Measurements from ENCODE around the gene CDC5L. TPM values are rescaled to one million over a fixed set of nuclear protein-coding genes. Genes with fewer than 3 reads are reported as not detected.
A peak's percentile ranks its signal among the peaks of the same experiment; 100 is the strongest.

Gene CDC5L
- total RNA-seq, 4 donors from 2014 or later: 17.8 to 24.7 (median 20.8) TPM

GRCh38 chr6:44487002-44487401 lies 99.5 kb downstream of the CDC5L start:
- Histone ChIP-seq H3K4me1 (peaks cover 12 to 22% of the 10 kb centered on the region in 2 donors), H3K27me3 (no peaks in the 10 kb centered on the region), H3K27ac (no peak overlapping the region), H3K9me3 (no peaks in the 10 kb centered on the region), H3K4me3 (replicated peaks in 1 of 3) (no peak overlapping the region), H3K36me3 (no peaks in the 10 kb centered on the region)
- intact Hi-C loops (cut with DNase I): no loop called here
- 79 to 100% methylated on average over 1 of the region's 1 CpG for WGBS, 2 donors
- TF ChIP-seq CTCF (IDR thresholded peaks at IDR 0.05) (no peak), POLR2A (IDR thresholded peaks at IDR 0.05) (no peak)
- DNase-seq: no peak

GRCh38 chr6:44487586-44487985 lies 100.1 kb downstream of the CDC5L start:
- 90 to 100% methylated on average over 2 of the region's 2 CpGs for WGBS, 2 donors
- intact Hi-C loops (cut with DNase I): no loop called here
- TF ChIP-seq CTCF (IDR thresholded peaks at IDR 0.05) (no peak), POLR2A (IDR thresholded peaks at IDR 0.05) (no peak)

GRCh38 chr6:44489910-44490604 lies 102.6 kb downstream of the CDC5L start:
- intact Hi-C loops (cut with DNase I): no loop called here
- no peaks in the 10 kb centered on the region for H3K36me3 ChIP-seq
- 47 to 58% methylated on average over 6 of the region's 6 CpGs for WGBS, 2 donors
- TF ChIP-seq POLR2A (IDR thresholded peaks at IDR 0.05) (peak in 1 of 2 donors; percentile 16), CTCF (IDR thresholded peaks at IDR 0.05) (no peak)
- H3K4me1 ChIP-seq: peaks cover 12 to 19% of the 10 kb centered on the region in 2 donors
- peak; percentile 41 to 55 for DNase-seq
- H3K27ac ChIP-seq: peak overlapping the region; percentile 86 to 92 (median 91)
- H3K9me3 ChIP-seq: no peaks in the 10 kb centered on the region
- no peaks in the 10 kb centered on the region for H3K27me3 ChIP-seq
- H3K4me3 ChIP-seq (replicated peaks in 1 of 3): no peak overlapping the region

More at GRCh38 chr6:44487586-44487985, 100.1 kb downstream of the CDC5L start:
- no peak overlapping the region for H3K27ac ChIP-seq
- no peaks in the 10 kb centered on the region for H3K27me3 ChIP-seq
- H3K36me3 ChIP-seq: no peaks in the 10 kb centered on the region
- peaks cover 12 to 19% of the 10 kb centered on the region in 2 donors for H3K4me1 ChIP-seq
- DNase-seq: no peak
- H3K4me3 ChIP-seq (replicated peaks in 1 of 3): no peak overlapping the region
- H3K9me3 ChIP-seq: no peaks in the 10 kb centered on the region

- Histone ChIP-seq H3K36me3 (no peaks in the 10 kb centered on the region), H3K27ac (no peak overlapping the region), H3K4me1 (peaks cover 12 to 19% of the 10 kb centered on the region in 2 donors), H3K4me3 (replicated peaks in 1 of 3) (no peak overlapping the region), H3K27me3 (no peaks in the 10 kb centered on the region), H3K9me3 (no peaks in the 10 kb centered on the region)
- TF ChIP-seq POLR2A (IDR thresholded peaks at IDR 0.05): no peak
- TF ChIP-seq CTCF (IDR thresholded peaks at IDR 0.05): no peak
- intact Hi-C loops (cut with DNase I): no loop called here
- DNase-seq: no peak
- WGBS, 2 donors: 79 to 84% methylated on average over 5 of the region's 5 CpGs
Observed at GRCh38 chr6:44493132-44493531, 105.6 kb downstream of the CDC5L start.

- intact Hi-C loops (cut with DNase I): no loop called here
- Histone ChIP-seq H3K4me3 (replicated peaks in 1 of 3) (no peak overlapping the region), H3K27ac (no peak overlapping the region), H3K27me3 (no peaks in the 10 kb centered on the region), H3K36me3 (no peaks in the 10 kb centered on the region), H3K9me3 (no peaks in the 10 kb centered on the region), H3K4me1 (peaks cover 12 to 19% of the 10 kb centered on the region in 2 donors)
- no peak for DNase-seq
- TF ChIP-seq CTCF (IDR thresholded peaks at IDR 0.05) (no peak), POLR2A (IDR thresholded peaks at IDR 0.05) (no peak)
- 86 to 87% methylated on average over 6 of the region's 6 CpGs for WGBS, 2 donors
Observed at GRCh38 chr6:44493593-44493992, 106.1 kb downstream of the CDC5L start.

Data from thyroid gland (tissue), 4 donors.